HFFc6 (cell line): ENCODE data around the gene PCGF2. TPM values are rescaled to one million over a fixed set of nuclear protein-coding genes. Genes with fewer than 3 reads are reported as not detected.

Experiments used
- DNase-seq: peaks from one replicate; pipeline ENCODE4 v3.0.0-alpha.2; 2018
- H3K27ac Mint-ChIP-seq: 2 replicates; pipeline ENCODE4 v1.8.0; 2020; ENCODE audit warnings: mild to moderate bottlenecking, mixed read lengths
- H3K27me3 Mint-ChIP-seq: 2 replicates; pipeline ENCODE4 v1.8.0; 2021; ENCODE audit warnings: mild to moderate bottlenecking, moderate library complexity, mixed read lengths; ENCODE audit not compliant: insufficient read depth
- H3K36me3 Mint-ChIP-seq: 2 replicates; pipeline ENCODE4 v1.8.0; 2021; ENCODE audit warnings: low read depth, mixed read lengths
- H3K4me1 Mint-ChIP-seq: 2 replicates; pipeline ENCODE4 v1.8.0; 2020; ENCODE audit warnings: low read depth, mixed read lengths
- H3K4me3 Mint-ChIP-seq: 2 replicates; pipeline ENCODE4 v1.8.0; 2020; ENCODE audit warnings: mild to moderate bottlenecking, moderate library complexity, mixed read lengths
- H3K9me3 Mint-ChIP-seq: 2 replicates; pipeline ENCODE4 v1.8.0; 2020; ENCODE audit warnings: mild to moderate bottlenecking, mixed read lengths
- total RNA-seq, 6 experiments: library from RNA; stranded (reverse); fragmentation: NEBNext Ultra II Directional; extraction: Animal tissue kit (Norgen Biotek cat#: 25700); gene quantifications; 2 replicates in 1 of 6; 3 replicates in 5 of 6; pipeline ENCODE4 v1.2.3, GENCODE V29; 2021
- TF ChIP-seq, protein P1 (sequence below): fragments of 200-600 bp; sonication (generic); IDR thresholded peaks from 2 replicates; pipeline ENCODE4 v1.5.0; 2021; ENCODE audit warnings: antibody characterized with exemption, mild to moderate bottlenecking

PCGF2 gene
- total RNA-seq, 6 experiments from 2014 or later, result 59.7 to 73.5 (median 69.0) TPM

DNA sequence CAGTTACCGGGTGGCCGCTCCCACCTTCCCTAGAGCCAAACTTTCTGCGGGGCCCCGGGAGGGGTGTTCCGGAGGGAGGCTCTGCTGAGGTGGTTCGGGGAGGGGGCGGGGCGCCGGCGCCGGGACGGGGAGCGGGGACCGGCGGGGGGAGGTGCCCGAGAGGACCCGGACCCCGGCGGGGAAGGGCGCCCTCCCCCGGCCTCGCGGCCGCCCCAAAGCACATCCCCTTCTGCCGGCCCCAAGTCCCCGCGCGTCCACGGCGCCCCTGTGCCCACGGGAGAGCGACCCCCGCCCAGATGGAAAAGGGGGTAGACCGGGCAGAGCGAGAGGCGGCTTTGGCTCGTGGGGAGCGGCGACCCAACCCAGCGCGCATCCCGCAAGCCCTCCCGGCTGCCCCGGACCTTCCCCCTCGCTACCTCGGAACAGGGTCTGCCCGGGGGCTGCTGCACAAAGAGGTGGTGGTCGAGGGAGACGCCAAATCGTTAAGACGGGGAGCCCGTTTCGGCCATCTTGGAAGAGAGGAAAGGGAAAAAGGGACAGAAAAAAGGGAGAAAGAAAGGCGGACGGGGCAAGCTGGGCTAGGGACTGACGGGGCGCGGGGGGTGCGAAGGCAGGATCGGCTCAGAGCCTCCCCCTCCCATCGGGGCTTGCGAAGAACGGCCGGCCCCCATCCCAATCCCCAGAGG lies 530 bp downstream of the PCGF2 start:
- Mint-ChIP-seq H3K27ac (peak overlapping the region; percentile 65; the same call in 1 of the 2 replicates), H3K4me3 (peak overlapping the region; percentile 96), H3K27me3 (peaks cover 5% of the 10 kb centered on the region), H3K36me3 (peaks cover 6% of the 10 kb centered on the region), H3K4me1 (peaks cover 62% of the 10 kb centered on the region), H3K9me3 (no peaks in the 10 kb centered on the region)
- no peak for DNase-seq
- TF ChIP-seq, protein P1, sequence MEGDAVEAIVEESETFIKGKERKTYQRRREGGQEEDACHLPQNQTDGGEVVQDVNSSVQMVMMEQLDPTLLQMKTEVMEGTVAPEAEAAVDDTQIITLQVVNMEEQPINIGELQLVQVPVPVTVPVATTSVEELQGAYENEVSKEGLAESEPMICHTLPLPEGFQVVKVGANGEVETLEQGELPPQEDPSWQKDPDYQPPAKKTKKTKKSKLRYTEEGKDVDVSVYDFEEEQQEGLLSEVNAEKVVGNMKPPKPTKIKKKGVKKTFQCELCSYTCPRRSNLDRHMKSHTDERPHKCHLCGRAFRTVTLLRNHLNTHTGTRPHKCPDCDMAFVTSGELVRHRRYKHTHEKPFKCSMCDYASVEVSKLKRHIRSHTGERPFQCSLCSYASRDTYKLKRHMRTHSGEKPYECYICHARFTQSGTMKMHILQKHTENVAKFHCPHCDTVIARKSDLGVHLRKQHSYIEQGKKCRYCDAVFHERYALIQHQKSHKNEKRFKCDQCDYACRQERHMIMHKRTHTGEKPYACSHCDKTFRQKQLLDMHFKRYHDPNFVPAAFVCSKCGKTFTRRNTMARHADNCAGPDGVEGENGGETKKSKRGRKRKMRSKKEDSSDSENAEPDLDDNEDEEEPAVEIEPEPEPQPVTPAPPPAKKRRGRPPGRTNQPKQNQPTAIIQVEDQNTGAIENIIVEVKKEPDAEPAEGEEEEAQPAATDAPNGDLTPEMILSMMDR, result peak; percentile 62

DNA sequence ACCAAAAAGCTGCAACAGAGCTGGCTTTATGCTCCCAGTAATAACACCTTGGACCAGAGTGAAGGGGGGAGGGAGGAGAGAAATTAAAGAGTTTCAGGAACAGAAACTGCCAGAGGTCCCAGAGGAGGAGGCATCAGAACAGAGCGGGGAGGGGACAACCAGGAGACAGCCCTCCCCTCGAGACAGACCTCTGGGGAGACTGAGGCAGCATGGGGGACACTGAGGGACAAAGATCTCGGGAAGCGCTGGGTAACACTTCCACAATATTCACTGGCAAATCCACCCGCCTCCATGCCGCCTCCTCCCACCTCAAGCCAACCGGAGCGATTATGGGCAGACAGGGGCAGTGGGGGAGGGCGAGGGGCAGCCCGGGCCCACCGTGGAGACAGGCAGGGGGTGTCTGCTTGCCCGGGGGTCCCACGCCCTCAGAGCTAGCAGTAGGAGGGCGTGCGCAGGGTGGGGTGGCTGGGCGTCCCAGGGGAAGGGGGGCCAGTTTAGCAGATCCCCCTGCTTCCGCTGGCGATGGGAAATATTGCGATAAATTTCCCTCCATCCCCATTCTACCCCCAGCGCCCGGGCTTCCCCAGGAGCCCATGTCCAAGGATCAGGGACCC lies 1.2 kb downstream of the PCGF2 start:
- Mint-ChIP-seq H3K4me3 (peak overlapping the region; percentile 96), H3K36me3 (peaks cover 4% of the 10 kb centered on the region; the same call in 1 of the 2 replicates), H3K27me3 (peaks cover 3% of the 10 kb centered on the region), H3K9me3 (no peaks in the 10 kb centered on the region), H3K4me1 (peaks cover 69% of the 10 kb centered on the region), H3K27ac (peak overlapping the region; percentile 44)
- TF ChIP-seq, protein P1, result no peak
- no peak for DNase-seq

DNA sequence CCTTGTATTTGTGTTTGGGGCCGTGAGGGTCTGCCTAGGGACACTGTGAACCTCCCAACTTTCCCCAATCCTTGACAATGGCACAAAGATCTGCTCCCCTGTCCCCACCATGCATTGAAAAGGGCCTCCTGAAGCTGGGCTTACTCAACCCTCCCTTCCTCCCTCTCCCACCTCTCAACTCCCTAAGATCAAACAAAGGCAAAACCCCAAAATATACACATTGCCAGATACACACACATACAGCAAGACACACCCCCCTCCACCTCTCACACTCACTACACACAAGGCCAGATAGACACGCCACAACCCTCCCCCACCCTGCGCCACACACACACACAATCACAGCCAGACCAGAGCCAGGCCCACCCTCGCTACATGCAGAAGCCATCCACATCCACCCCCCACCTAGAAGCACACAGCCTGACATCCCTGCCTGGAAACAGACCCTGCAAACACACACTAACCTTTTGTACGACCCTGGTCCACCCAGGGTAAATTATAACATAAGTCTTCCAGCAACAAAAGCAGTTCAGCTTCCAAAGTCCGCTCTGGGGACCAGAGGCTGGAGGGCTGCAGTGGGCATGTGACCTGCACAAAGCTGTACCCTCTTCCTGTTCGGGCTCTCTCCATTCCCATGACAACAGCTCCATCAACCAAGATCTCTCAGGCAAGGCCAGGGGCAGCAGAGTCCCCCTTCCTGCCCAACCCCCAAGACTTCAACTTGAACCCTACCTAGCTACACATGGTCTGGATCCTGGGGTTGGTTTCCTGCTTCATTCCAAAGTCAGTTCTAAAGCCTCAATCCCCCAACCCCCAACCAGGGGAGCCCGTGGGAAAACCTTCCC lies 1.9 kb downstream of the PCGF2 start:
- Mint-ChIP-seq H3K9me3 (no peaks in the 10 kb centered on the region), H3K27ac (peak overlapping the region; percentile 44), H3K36me3 (peaks cover 4% of the 10 kb centered on the region; the same call in 1 of the 2 replicates), H3K4me3 (peak overlapping the region; percentile 96), H3K4me1 (peaks cover 70% of the 10 kb centered on the region), H3K27me3 (no peaks in the 10 kb centered on the region; the same call in none of the 2 replicates)
- TF ChIP-seq, protein P1, result no peak
- DNase-seq, result no peak

DNA sequence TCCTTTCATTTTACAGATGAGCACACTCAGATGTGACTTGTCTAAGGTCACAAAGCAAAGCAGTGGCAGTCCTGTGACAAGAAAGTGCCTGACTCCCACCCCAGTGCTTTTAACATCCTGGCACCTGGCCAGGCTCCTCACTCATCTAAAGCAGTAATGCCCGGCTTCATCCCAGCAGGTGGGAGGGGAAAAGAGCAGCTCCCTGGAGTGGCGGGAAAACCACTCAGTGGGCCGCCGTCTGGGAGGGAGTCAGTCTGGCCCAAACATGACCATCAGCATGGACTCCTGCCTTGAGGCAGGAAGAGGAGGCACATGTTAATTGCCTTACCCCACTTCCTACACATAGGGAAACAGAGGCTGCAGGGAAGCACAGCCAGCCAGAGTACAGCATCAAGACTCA lies 2.6 kb downstream of the PCGF2 start:
- peak overlapping the region; percentile 96 for H3K4me3 Mint-ChIP-seq
- peak overlapping the region; percentile 24; the same call in 1 of the 2 replicates for H3K27ac Mint-ChIP-seq
- DNase-seq, result no peak
- H3K4me1 Mint-ChIP-seq, result peaks cover 69% of the 10 kb centered on the region
- peaks cover 2% of the 10 kb centered on the region for H3K27me3 Mint-ChIP-seq
- H3K36me3 Mint-ChIP-seq, result peaks cover 4% of the 10 kb centered on the region; the same call in 1 of the 2 replicates
- TF ChIP-seq, protein P1, result no peak
- no peaks in the 10 kb centered on the region for H3K9me3 Mint-ChIP-seq

DNA sequence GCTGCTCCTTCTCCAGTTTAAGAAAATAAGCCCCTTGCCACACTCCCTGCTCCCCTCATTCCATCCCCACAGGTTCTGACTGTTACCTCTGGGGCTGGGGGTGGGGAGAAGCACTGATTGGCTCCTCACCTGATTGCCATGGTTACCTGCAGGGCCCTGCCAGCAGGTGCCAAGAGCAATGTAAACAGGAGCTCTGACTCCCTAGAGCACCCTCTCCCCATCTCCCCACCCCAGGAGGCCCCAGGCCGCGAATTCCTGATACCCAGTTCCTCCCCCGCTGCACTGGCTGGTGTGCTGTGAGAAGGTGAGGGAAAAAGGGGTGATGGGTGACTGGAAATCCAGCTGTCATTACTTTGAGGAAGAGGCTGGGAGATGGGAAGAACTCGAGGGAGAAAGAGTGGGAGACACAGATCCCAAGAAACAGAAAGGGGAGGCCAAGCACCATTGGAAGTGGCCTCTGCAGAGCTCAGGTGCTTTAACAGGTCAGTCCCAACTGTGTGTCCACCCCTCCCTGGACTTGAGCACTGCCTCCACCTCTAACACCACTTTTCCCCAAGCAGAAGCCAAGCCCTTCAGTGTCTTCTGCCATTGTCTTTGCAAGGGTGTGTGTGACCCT lies 4.5 kb downstream of the PCGF2 start:
- H3K9me3 Mint-ChIP-seq, result no peaks in the 10 kb centered on the region
- H3K4me3 Mint-ChIP-seq, result no peak overlapping the region; the same call in 1 of the 2 replicates
- no peak for DNase-seq
- TF ChIP-seq, protein P1, result no peak
- H3K27me3 Mint-ChIP-seq, result peaks cover 2% of the 10 kb centered on the region
- peaks cover 57% of the 10 kb centered on the region for H3K4me1 Mint-ChIP-seq
- H3K27ac Mint-ChIP-seq, result peak overlapping the region; percentile 94
- H3K36me3 Mint-ChIP-seq, result peaks cover 4% of the 10 kb centered on the region; the same call in 1 of the 2 replicates
